Measurements from ENCODE around the gene SPAG8. TPM values are rescaled to one million over a fixed set of nuclear protein-coding genes. Genes with fewer than 3 reads are reported as not detected.

The SPAG8 gene
- total and polyA plus RNA-seq, 2 experiments from 2014 or later = 3.7 to 6.1 TPM

GRCh38 chr9:35856882-35857281 is 44.8 kb upstream of the SPAG8 start:
- H3K9me3 ChIP-seq (ENCODE audit: low read depth) = no peaks in the 10 kb centered on the region
- no peak overlapping the region for H3K4me3 ChIP-seq
- no peaks in the 10 kb centered on the region for H3K4me1 ChIP-seq (ENCODE audit: low read depth)
- no peak for DNase-seq (ENCODE audit: low read depth in 1 of 2, low spot score in 1 of 2)
- no peak overlapping the region for H3K27ac ChIP-seq
- H3K27me3 ChIP-seq = no peaks in the 10 kb centered on the region
- TF ChIP-seq CTCF (IDR thresholded peaks at IDR 0.05; ENCODE audit: low read depth, low read length) = no peak
- H3K36me3 ChIP-seq = no peaks in the 10 kb centered on the region

- no peak overlapping the region for H3K27ac ChIP-seq
- TF ChIP-seq CTCF (IDR thresholded peaks at IDR 0.05; ENCODE audit: low read depth, low read length) = no peak
- H3K4me3 ChIP-seq = no peak overlapping the region
- H3K27me3 ChIP-seq = no peaks in the 10 kb centered on the region
- no peaks in the 10 kb centered on the region for H3K4me1 ChIP-seq (ENCODE audit: low read depth)
- no peaks in the 10 kb centered on the region for H3K9me3 ChIP-seq (ENCODE audit: low read depth)
- DNase-seq (ENCODE audit: low read depth in 1 of 2, low spot score in 1 of 2) = no peak
- H3K36me3 ChIP-seq = no peaks in the 10 kb centered on the region
Measured at GRCh38 chr9:35856206-35856605, 44.1 kb upstream of the SPAG8 start.

GRCh38 chr9:35854091-35854762 is 42.2 kb upstream of the SPAG8 start:
- Histone ChIP-seq H3K9me3 (ENCODE audit: low read depth) (no peaks in the 10 kb centered on the region), H3K27ac (no peak overlapping the region), H3K27me3 (no peaks in the 10 kb centered on the region), H3K4me1 (ENCODE audit: low read depth) (no peaks in the 10 kb centered on the region), H3K36me3 (no peaks in the 10 kb centered on the region), H3K4me3 (no peak overlapping the region)
- no peak for DNase-seq (ENCODE audit: low read depth in 1 of 2, low spot score in 1 of 2)
- no peak for TF ChIP-seq CTCF (IDR thresholded peaks at IDR 0.05; ENCODE audit: low read depth, low read length)

GRCh38 chr9:35852876-35853865 is 41.1 kb upstream of the SPAG8 start:
- Histone ChIP-seq H3K4me1 (ENCODE audit: low read depth) (peaks cover 3% of the 10 kb centered on the region), H3K9me3 (ENCODE audit: low read depth) (no peaks in the 10 kb centered on the region), H3K27ac (no peak overlapping the region), H3K27me3 (no peaks in the 10 kb centered on the region), H3K4me3 (no peak overlapping the region), H3K36me3 (no peaks in the 10 kb centered on the region)
- TF ChIP-seq CTCF (IDR thresholded peaks at IDR 0.05; ENCODE audit: low read depth, low read length) = no peak
- no peak for DNase-seq (ENCODE audit: low read depth in 1 of 2, low spot score in 1 of 2)

GRCh38 chr9:35852267-35852815 is 40.3 kb upstream of the SPAG8 start:
- H3K4me1 ChIP-seq (ENCODE audit: low read depth) = peaks cover 8% of the 10 kb centered on the region
- DNase-seq (ENCODE audit: low read depth in 1 of 2, low spot score in 1 of 2) = no peak

More at GRCh38 chr9:35852267-35852815, 40.3 kb upstream of the SPAG8 start:
- TF ChIP-seq CTCF (IDR thresholded peaks at IDR 0.05; ENCODE audit: low read depth, low read length) = no peak
- Histone ChIP-seq H3K27me3 (no peaks in the 10 kb centered on the region), H3K27ac (no peak overlapping the region), H3K4me3 (no peak overlapping the region), H3K9me3 (ENCODE audit: low read depth) (no peaks in the 10 kb centered on the region), H3K36me3 (peaks cover 1% of the 10 kb centered on the region)

Data from cardiac muscle cell (in vitro differentiated cells and primary cell).